Renal cortical epithelial cell (primary cell): ENCODE measurements around the gene GPATCH2. TPM values are rescaled to one million over a fixed set of nuclear protein-coding genes. Genes with fewer than 3 reads are reported as not detected.
"Not testable (repeated sequence)": the region's sequence is repeated elsewhere in the genome, so short reads cannot be mapped to it uniquely, and the experiment has no call there.

Source experiments
- DNase-seq: peaks from one replicate; pipeline ENCODE4 v3.0.0-alpha.2; 2011; ENCODE audit warnings: low read depth
- total RNA-seq: library from RNA; depleted of rRNA; stranded (reverse); fragments of >200 nt; gene quantifications from 2 replicates; pipeline ENCODE4 v1.2.3, GENCODE V29; 2014

GPATCH2 gene
- total RNA-seq, 1 donor from 2014 or later = 26.6 TPM

DNA sequence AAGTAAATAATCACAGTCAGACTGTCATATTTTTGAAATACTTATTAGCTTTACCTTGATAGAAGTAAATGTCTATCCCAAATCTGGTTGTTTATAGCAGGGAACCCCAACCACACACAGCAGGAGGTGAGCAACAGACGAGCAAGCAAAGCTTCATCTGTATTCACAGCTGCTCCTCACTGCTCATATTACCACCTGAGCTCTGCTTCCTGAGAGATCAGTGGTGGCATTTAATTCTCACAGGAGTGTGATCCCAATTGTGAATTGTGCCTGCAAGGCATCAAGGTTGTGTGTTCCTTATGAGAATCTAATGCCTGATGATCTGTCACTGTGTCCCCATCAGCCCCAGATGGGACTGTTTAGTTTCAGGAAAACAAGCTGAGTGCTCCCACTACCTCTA lies 104.3 kb downstream of the GPATCH2 start:
- no peak for DNase-seq

DNA sequence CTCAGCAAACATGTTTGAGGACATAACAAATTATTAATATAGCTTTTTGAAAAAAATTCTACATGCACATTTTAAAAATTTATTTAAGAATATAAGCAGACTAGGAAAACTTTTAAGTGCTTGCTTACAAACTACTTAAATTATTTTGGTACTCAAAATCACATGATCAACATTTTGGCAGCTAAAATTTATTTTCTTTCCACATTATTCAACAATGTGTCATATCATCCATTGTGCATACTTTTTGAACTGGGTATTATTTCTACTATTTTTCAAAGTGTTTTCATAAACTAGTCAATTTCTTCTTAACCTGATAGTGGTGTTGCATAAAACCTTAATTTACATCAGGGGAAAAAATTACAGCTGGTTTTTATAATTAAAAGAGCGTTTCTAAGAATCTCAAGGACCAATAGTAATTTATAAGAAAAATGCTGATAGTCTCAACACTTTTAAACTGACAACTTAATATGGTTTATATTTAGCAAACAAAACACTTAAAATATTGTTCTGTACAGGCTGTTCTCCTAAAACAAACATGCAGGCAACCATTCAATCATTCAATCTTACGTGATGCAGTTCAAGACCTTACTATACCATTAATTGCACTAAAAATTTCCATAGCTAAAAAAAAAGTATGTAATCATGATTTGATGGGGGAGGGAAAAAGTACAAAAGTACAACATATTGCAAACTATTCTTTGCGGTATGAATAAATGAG lies 105.0 kb downstream of the GPATCH2 start:
- no peak for DNase-seq

DNA sequence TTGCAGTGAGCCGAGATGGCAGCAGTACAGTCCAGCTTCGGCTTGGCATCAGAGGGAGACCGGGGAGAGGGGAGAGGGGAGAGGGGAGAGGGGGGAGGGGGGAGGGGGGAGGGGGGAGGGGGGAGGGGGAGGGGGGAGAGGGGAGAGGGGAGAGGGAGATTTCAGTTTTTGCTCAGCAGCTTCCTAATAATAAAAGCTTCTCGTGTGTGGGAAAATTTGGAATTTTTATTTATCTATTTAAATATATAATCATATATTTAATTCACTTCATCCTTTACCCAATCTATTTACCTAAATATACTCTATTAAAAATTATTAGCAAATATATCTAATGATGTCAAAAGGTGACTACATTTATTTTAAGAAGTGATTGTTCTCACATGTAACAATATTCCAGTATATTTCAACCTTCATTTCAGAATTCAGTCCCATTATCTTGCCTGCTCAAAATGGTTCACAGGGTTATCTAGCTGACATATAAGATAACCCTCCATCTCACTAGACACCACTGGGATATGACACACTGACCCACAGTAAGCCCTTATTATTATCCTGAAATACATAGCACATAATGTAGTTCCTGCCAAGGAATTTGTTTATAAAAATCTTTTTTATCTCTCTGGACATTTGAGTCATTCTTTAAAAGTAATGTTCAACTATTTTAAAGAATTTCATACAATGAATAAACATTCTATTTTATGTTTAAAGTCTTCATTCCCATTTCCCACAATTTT lies 105.9 kb downstream of the GPATCH2 start:
- no peak for DNase-seq

DNA sequence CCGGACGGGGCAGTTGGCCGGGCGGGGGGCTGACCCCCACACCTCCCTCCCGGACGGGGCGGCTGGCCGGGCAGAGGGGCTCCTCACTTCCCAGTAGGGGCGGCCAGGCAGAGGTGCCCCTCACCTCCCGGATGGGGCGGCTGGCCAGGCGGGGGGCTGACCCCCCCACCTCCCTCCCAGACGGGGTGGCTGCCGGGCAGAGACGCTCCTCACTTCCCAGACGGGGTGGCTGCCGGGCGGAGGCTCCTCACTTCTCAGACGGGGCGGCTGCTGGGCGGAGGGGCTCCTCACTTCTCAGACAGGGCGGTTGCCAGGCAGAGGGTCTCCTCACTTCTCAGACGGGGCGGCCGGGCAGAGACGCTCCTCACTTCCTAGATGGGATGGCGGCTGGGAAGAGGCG lies 107.0 kb downstream of the GPATCH2 start:
- DNase-seq = not testable (repeated sequence)

DNA sequence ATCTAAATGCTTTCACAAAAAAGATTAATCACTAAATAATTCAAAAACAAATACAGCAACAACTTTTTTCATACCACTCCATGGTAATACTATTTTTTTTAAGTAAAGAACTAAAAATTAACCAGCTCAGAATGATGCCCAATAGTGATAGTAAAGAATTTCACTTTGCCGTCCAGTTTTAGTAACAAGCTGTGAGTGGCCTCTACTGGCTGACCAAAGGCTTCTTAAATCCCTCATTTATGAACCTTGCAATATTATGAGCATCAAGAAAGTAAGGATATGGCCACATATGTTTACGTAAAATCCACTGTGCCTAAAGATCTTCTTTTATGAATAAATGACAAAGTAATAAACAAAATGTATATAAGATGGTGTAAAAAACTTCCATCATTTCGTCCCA lies 108.6 kb downstream of the GPATCH2 start:
- no peak for DNase-seq

DNA sequence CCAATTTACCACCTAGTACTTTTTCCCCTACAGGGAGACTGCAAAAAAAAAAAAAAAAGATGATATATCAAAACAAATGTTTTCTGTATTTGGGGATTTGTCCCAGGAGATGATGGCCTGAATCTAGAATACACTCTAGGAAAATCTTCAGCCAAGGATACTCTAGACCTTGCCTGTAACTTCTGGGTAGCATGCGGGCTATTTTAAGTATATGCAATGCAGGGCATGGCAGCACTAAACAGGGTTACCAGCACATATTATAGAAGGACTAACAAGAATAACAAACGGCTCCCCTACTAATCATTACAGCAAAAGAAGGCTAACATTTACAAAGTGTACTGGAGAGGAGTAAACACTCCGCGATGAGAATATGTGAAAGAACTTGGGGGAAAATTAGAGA lies 109.6 kb downstream of the GPATCH2 start:
- DNase-seq = no peak

DNA sequence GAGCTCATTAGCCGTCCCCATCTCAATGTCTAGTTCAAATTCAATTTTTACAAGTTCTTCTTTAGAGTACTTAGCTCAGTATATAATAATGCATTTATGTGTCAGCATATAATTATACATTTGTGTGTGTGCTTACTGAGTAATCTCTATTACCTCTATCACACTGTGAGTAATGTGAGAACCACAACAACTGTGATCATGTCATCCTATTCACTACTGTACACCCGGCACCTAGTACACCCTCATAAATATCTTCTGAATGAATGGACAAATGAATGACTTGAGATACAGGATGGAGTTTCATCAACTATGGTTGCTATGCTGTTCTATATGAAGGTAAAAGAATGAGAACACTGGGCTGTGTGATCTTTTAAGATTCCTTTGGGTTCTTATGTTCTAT lies 124.0 kb downstream of the GPATCH2 start:
- DNase-seq = peak; percentile 1

DNA sequence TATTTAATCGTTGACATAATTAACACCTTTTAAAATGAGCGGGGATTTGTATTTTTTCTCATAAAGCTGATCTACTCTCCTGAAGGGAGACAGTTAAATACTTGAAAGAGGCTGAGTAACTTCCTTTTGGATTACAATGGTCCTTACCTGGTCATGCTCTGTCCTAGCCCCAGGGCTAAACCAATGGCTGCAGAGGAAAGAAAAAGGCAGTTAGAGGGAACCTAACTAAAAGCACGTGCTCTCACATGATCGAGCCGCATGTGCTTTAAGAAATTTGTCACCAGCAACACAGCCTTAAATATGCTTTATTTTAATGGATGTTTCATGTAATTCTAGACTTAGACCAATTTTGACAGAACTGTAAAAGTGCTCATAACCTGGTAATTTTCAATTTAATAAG lies 132.7 kb downstream of the GPATCH2 start:
- DNase-seq = no peak

DNA sequence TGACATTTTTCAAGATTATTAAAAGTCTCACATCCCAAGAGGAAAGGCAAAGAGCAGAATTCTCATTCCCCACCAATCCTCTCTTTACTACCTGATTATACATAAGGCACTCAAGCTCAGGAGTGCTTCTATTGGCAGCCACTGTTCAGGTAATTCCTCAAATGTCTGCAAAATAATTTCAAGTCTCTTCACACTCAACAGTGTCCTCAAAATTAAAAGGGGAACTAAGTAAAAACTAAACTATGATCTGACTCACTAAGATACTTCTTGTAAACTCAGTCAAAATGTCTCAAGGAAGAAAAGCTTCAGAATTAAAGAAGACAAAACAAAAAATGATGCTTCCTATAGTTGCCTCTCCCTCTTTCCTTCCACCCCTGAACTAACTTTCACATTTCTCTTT lies 135.6 kb downstream of the GPATCH2 start:
- DNase-seq = no peak

DNA sequence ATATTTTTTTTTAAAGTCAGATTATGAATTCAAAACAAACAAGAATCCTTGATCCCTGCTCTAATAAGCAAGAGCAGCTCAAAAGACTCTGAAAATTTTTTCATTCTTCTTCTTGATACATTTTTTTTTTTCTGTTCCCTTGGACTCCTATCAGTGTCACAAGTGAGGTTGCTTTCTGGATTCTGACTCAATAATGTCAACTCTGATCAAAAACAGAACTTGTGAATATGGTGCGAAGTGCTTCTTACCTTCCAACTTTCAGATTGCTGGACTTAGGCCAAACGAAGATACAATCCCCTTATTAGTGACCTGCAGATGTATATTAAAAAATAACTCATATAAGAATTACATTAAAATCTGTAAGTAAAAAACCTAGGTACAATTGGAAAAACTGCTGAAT lies 136.1 kb downstream of the GPATCH2 start:
- no peak for DNase-seq

DNA sequence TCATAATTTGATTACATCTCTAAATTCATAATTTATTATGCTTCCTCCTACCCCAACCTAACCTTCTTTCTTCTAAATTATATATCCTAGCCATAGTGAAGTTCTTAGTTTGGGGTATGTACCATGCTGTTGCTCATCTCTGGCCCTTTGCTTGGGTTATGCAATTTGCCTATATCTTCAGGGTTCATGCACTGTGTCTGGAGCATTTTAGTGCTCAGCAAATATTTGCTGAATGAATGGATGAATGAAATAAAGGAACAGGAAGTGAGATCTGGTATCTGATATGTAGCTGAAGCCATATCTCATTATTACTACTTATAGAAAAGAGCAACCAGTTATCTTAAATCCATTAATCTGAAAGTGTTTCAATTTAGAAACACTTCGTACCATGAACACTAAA lies 137.6 kb downstream of the GPATCH2 start:
- no peak for DNase-seq

DNA sequence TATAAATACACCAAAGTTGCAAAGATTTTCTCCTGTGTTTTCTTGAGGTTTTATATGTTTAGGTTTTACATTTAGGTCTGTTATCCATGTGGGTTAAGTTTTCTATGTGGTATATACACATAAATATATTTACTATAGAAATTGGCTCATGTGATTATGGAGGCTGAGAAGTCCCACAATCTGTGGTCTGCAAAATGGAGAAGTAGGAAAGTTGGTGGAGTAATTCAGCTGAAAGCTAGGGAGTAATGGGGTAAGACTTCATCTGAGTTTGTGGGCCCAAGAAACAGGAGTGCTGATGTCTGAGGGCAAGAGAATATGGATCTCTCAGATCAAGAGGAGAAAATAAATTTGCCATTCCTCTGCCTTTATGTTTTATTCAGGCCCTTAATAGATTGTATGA lies 146.0 kb downstream of the GPATCH2 start:
- DNase-seq = no peak

DNA sequence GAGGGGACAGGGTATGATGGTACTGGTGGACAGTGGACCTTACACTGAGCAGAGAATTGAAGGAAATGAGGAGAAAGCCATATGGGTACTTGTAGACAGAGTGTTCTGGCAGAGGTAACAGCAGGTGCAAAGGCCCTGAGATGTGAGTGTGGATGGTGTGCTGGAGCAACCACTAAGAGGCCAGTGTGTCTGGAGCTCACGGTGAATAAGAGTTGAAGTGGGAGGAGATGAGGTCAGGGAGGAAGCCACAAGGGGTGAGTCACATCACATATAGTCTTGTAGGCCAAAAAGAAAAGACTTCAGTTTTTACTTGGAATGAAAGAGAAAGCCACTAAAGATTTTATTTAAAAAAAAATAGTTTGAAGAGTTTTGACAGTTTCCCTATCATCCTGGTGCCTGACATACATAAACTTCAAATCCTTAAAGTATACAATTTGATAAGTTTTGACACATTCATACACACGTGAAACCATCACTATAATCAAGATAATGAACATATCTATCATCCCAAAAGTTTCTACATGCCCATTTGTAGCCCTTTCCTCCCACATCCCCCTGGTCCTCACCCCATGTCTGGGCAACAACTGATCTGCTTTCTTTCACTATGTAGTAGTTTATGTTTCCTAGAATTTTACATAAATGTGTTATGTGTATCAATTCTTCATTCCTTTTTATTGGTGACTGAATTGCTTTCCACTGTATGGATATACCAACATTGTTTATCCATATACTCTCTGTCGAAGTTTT lies 148.4 kb downstream of the GPATCH2 start:
- DNase-seq = peak; percentile 77

DNA sequence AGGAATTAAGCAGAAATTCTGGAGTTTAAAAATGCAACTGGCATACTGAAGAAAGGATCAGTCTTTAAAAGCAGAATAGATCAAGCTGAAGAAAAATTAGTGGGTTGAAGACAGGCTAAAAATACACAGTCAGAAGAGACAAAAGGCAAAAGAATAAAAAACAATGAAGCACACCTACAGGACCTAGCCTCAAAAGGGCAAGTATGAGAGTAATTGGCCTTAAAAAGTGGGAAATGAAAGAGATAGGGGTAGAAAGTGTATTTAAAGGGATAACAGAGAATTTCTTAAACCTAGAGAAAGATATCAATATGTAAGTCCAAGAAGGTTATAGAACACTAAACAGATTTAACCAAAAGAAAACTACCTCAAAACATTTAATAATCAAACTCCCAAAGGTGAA lies 152.4 kb downstream of the GPATCH2 start:
- no peak for DNase-seq

DNA sequence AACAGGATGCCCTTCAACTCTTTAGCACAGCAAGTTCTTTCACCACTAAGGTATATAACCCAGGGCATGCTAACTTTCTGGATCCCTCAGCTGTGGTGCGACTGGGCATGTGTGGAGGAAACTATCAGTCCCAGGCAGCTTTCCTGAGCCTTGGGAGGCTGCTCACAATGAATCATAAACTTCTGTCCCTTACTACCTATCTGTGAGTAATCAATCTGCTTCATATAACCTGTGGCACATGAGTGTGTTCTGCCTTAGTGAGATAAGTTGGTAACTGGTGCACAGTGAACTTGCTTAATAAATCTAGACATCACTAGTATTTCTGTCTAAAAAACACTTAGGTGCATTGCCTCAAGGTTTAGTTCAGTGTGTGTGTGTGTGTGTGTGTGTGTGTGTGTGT lies 158.0 kb downstream of the GPATCH2 start:
- DNase-seq = peak; percentile 26

DNA sequence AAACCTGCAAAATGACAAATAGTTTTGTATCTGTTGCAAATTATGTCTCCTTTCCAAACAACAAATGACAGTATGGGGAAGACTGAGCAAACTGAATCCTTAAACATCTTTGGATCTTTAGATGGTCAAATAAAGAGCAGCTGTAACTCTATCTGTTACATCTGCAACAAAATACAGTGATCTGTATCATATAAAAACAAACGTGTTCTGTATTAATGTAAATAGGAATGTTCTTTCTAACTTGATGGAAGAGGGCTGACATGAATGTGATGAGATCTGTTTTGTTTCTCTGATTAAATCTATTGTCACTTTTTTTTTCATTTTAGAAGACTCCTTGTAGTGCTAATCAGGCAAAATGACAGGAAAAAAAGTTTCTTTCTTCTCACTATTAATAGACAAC lies 159.5 kb downstream of the GPATCH2 start:
- no peak for DNase-seq

DNA sequence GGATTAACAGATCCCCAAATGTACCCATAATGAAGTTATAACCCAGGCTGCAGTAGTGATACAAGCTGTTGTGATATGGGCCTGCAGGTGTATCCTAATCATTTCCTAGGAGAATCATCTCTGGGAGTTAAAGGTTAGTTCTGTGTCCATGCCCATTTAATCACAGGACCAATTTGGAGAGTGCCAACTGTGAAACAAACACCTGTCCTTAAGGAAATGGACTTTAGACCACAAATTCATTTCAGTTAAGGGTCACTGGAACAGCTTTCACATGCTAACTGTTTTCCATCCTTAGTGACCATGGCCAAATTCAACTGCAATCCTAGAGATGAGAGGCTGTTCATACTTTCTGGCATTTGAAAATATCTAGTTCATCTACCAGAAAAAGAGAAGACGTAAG lies 160.9 kb downstream of the GPATCH2 start:
- DNase-seq = no peak

DNA sequence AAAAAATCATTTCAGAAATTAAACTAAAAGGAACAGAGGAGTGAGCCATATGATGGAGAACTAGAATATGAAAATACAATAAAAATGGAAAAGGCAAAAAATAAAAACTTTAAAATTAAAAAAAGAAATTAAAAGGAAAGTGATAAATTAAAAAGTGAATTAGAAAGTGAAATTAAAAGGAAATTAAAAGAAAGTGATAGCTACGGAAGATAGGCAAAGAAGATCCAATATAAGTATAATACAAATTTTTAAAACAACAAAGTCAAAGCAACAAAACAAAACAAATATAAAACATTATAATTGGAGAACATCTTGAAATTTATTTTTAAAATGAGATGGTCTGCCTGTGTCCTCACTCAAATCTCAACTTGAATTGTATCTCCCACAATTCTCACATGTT lies 165.8 kb downstream of the GPATCH2 start:
- DNase-seq = no peak

DNA sequence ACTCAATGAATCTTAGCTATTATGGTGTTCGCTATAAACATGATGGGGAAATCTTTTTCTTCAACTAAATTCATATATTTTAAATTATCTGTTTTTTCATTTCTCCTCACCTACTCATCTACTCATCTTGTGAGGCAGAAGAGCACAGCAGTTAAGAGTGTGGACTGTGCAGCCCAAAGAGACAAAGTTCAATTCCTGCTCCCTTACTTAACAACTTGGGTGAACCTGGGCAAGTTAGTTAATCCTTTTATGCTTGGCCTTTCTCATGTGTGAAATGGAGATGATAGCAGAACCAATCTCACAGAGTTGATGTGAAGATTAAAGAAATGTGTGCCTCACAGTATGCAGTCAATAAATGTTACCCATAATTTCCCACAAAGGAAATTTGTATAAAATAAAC lies 168.2 kb downstream of the GPATCH2 start:
- no peak for DNase-seq

DNA sequence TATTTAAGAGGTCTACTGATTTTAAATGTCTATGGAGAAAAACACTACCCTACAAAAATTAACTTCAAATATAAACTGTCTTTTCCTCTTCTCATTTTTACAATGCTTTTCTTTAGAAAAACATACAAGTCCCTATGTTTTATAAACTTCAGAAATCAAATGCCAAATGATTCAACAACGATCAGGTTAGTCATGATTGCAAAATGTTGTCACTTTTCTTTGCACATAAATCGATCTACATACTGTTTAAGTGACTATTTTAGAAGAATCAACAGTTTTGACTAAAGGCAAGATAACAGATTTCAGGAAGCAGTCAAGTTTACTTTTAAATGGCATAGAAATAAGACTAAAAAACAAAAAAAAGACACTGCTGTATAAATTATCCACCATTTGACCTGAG lies 168.7 kb downstream of the GPATCH2 start:
- DNase-seq = no peak

DNA sequence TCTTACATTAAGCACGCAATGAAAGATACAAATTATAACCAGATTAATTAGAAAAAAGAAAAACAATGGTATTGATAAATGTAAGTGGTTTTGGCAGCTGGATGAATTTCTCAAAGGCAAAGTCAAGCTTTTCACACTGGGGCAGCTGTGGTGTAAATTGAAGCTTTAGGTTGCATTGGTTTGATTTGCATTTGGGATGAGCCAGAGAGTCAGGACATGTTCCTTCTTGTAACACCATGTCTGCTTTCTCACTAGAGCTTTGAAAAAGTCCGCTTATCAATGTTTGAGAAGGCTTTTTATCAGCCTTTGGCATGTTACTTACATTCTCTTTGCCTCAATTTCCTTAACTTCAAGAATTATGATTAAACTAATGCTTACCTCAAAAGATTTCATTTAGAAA lies 173.9 kb downstream of the GPATCH2 start:
- DNase-seq = no peak

DNA sequence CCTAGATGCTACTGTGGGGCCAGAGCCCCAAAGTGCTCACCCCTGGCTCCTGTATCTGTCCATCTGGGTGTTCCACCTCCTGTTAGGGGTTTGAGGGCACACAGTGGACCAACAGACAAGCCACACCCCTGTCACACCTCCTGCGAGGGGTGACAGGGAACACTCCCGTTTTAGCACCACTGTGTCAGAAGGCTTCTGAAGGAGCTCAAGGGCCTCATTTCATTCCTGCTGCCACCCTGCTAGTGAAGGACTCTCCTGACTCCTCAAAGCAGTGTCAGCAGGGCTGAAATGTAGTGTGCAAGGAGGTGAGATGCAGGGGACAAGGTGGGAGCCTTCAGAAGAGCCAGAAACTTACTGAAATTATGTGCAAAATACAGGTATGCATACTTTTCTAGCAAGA lies 174.6 kb downstream of the GPATCH2 start:
- no peak for DNase-seq

DNA sequence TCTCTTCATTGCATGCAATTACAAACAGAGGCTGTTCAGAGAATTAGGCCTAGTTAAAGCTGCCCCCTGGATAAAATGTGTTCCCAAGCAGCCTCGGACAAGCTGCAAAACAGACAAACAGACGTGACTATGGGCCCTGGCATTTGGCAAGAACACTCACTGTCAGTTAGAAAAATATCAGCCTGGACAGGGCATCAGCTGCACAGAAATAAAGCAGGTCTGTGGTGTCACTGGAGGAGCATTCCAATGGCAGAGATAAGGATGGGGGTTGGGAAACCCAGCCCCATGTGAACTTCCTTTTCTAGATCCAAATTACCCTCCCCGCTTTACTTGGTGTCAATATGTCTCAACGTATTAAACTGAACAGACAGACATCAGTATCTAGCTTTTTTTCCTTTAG lies 177.1 kb downstream of the GPATCH2 start:
- no peak for DNase-seq
